HFF-Myc (cell line): ENCODE data around the gene SLC38A1.

Source experiments
- DNase-seq: peaks from one replicate; pipeline ENCODE4 v3.0.0-alpha.2; 2011; ENCODE audit warnings: low read depth; ENCODE audit errors: extremely low read depth
- H3K4me3 ChIP-seq: replicated peaks from 2 replicates; pipeline ENCODE4 v1.5.1; 2011; ENCODE audit warnings: low read depth, mild to moderate bottlenecking, control low read depth, low read length
- CTCF ChIP-seq: IDR thresholded peaks from 2 replicates; pipeline ENCODE4 v1.5.1; 2012; ENCODE audit warnings: mild to moderate bottlenecking, low read depth, low read length, control low read depth; ENCODE audit errors: missing control alignments

The SLC38A1 gene

GRCh38 chr12:46214668-46215436 lies 54.0 kb downstream of the SLC38A1 start:
- DNase-seq = no peak
- no peak overlapping the region for H3K4me3 ChIP-seq

GRCh38 chr12:46212108-46212982 lies 56.5 kb downstream of the SLC38A1 start:
- no peak overlapping the region for H3K4me3 ChIP-seq
- TF ChIP-seq CTCF = no peak
- no peak for DNase-seq

More at GRCh38 chr12:46214668-46215436, 54.0 kb downstream of the SLC38A1 start:
- no peak for TF ChIP-seq CTCF

- H3K4me3 ChIP-seq = no peak overlapping the region
- no peak for TF ChIP-seq CTCF
- DNase-seq = no peak
Observed at GRCh38 chr12:46210873-46211439, 57.9 kb downstream of the SLC38A1 start.

GRCh38 chr12:46209914-46210872 lies 58.6 kb downstream of the SLC38A1 start:
- no peak for DNase-seq
- TF ChIP-seq CTCF = no peak

GRCh38 chr12:46209170-46209569 lies 59.7 kb downstream of the SLC38A1 start:
- no peak overlapping the region for H3K4me3 ChIP-seq
- no peak for DNase-seq
- no peak for TF ChIP-seq CTCF

More at GRCh38 chr12:46209914-46210872, 58.6 kb downstream of the SLC38A1 start:
- no peak overlapping the region for H3K4me3 ChIP-seq

GRCh38 chr12:46208370-46208769 lies 60.5 kb downstream of the SLC38A1 start:
- TF ChIP-seq CTCF = no peak
- no peak overlapping the region for H3K4me3 ChIP-seq
- DNase-seq = no peak
